Ascending aorta (tissue), 2 donors: ENCODE results near the gene ODAPH. TPM values are rescaled to one million over a fixed set of nuclear protein-coding genes. Genes with fewer than 3 reads are reported as not detected.

ENCODE experiments used
- DNase-seq, 2 donors: peaks; one replicate each; pipeline ENCODE4 v3.0.0-alpha.2; 2019; ENCODE audit warnings: low spot score in 2 of 2
- H3K27ac ChIP-seq, 2 donors: fragments of 200-600 bp; sonication (generic); one replicate each; pipeline ENCODE4 v1.5.1; 2016 to 2017; ENCODE audit warnings: mild to moderate bottlenecking in 1 of 2
- H3K27me3 ChIP-seq: fragments of 200-600 bp; sonication (generic); one replicate; pipeline ENCODE4 v1.5.1; 2017
- H3K36me3 ChIP-seq, 2 donors: fragments of 200-600 bp; sonication (generic); one replicate each; pipeline ENCODE4 v1.5.1; 2016
- H3K4me1 ChIP-seq, 2 donors: fragments of 200-600 bp; sonication (generic); one replicate each; pipeline ENCODE4 v1.5.1; 2016 to 2017; ENCODE audit warnings: mild to moderate bottlenecking in 1 of 2
- H3K4me3 ChIP-seq, 2 donors: fragments of 200-600 bp; sonication (generic); one replicate each; pipeline ENCODE4 v1.5.1; 2016 to 2017; ENCODE audit warnings: mild to moderate bottlenecking in 1 of 2
- H3K9me3 ChIP-seq, 2 donors: fragments of 200-600 bp; sonication (generic); one replicate each; pipeline ENCODE4 v1.5.1; 2016
- intact Hi-C: fragments of 100-400 bp; cut with DNase I; formaldehyde crosslinking; loops from one replicate; pipeline ENCODE4 v1.15.1; 2023
- total RNA-seq: library from RNA; depleted of rRNA; stranded (reverse); fragments of >200 nt; gene quantifications from one replicate; pipeline ENCODE4 v1.1.0, GENCODE V29; 2016
- TF ChIP-seq, protein P1 (sequence below), 3 experiments: fragments of 200-600 bp in 2 of 3; fragments of 450-650 bp in 1 of 3; sonication (generic) in 2 of 3; IDR thresholded peaks; one replicate each; pipeline ENCODE4 v1.5.1; 2016 to 2019; ENCODE audit warnings: antibody characterized with exemption in 3 of 3, mild to moderate bottlenecking in 1 of 3, moderate library complexity in 1 of 3

ODAPH gene
- total RNA-seq, 1 donor from 2014 or later, result not detected

DNA sequence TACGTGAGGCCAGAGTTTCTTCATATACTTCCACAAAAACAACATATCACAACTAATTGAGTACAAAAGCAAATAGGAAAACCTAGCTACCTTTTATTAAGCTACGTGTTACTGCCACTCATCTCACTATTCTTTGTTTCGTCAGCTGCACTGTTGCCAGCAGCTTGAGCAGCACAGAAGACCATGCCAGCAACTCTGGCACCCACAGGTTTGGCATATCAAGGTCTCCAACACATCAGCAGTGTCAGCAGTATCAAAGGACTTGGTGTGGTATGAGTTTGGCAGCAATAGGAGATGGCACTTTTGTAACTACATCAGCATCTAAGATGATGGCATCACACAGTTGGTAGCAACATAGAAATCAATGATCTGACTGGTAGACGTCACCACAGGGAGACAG, 43.8 kb downstream of the ODAPH start:
- Histone ChIP-seq H3K4me1 (no peaks in the 10 kb centered on the region), H3K9me3 (no peaks in the 10 kb centered on the region), H3K27ac (no peak overlapping the region), H3K36me3 (peaks cover 4 to 6% of the 10 kb centered on the region in 2 donors), H3K4me3 (no peak overlapping the region), H3K27me3 (no peaks in the 10 kb centered on the region)
- TF ChIP-seq, protein P1, sequence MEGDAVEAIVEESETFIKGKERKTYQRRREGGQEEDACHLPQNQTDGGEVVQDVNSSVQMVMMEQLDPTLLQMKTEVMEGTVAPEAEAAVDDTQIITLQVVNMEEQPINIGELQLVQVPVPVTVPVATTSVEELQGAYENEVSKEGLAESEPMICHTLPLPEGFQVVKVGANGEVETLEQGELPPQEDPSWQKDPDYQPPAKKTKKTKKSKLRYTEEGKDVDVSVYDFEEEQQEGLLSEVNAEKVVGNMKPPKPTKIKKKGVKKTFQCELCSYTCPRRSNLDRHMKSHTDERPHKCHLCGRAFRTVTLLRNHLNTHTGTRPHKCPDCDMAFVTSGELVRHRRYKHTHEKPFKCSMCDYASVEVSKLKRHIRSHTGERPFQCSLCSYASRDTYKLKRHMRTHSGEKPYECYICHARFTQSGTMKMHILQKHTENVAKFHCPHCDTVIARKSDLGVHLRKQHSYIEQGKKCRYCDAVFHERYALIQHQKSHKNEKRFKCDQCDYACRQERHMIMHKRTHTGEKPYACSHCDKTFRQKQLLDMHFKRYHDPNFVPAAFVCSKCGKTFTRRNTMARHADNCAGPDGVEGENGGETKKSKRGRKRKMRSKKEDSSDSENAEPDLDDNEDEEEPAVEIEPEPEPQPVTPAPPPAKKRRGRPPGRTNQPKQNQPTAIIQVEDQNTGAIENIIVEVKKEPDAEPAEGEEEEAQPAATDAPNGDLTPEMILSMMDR (IDR thresholded peaks at IDR 0.05), result no peak
- intact Hi-C loops, result no loop called here
- no peak for DNase-seq

DNA sequence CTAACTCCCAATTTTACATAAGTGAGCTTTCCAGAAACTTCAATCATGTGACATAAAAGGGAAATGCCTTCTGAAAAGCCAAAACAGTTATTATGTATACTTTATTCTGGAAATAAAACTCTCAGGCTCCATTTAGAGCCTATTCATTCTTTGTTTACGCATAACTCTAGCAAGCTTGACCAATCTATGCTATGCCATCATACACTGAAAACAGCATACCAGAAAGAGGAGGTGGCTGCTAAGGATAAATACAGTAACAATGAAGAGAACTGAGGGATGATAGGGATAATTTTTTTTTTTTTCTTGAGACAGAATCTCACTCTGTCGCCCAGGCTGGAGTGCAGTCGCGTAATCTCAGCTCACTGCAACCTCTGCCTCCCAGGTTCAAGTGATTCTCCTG, 50.1 kb downstream of the ODAPH start:
- Histone ChIP-seq H3K36me3 (no peaks in the 10 kb centered on the region), H3K4me3 (no peak overlapping the region), H3K9me3 (no peaks in the 10 kb centered on the region), H3K27me3 (no peaks in the 10 kb centered on the region), H3K4me1 (no peaks in the 10 kb centered on the region), H3K27ac (no peak overlapping the region)
- TF ChIP-seq, protein P1 (IDR thresholded peaks at IDR 0.05), result no peak
- intact Hi-C loops, result no loop called here
- no peak for DNase-seq

DNA sequence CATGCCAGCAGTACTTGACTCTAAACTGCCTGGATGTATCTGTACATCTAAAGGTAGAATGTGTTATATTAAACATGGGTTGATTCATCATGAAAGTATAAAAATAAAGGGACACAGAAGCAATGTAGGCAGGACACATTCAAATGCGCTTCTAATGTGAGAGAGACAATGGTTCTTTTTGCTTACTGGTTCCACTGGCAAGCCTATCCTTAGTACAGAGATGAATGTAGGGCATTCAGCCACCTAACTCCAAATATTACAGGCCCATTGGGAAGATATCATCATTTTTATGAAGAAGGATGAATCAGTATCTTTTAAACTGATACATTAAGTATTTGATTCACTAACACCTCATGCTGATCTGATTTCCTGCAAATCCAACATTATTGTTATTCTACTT, 56.4 kb downstream of the ODAPH start:
- TF ChIP-seq, protein P1 (IDR thresholded peaks at IDR 0.05), result no peak
- H3K36me3 ChIP-seq, result no peaks in the 10 kb centered on the region
- H3K9me3 ChIP-seq, result no peaks in the 10 kb centered on the region
- no peak for DNase-seq
- no peaks in the 10 kb centered on the region for H3K4me1 ChIP-seq
- H3K27me3 ChIP-seq, result no peaks in the 10 kb centered on the region
- H3K4me3 ChIP-seq, result no peak overlapping the region
- intact Hi-C loops, result no loop called here
- H3K27ac ChIP-seq, result no peak overlapping the region

Other genes with a start within 250 kb of the ODAPH start
- gene RCHY1, start 41.7 kb upstream of the ODAPH start, total RNA-seq, result 16.2 TPM
- 2.4 TPM for gene THAP6, start 41.6 kb upstream of the ODAPH start, total RNA-seq
- not detected for gene CDKL2, start 74.5 kb downstream of the ODAPH start, total RNA-seq
- gene G3BP2, start 117.3 kb downstream of the ODAPH start, total RNA-seq, result 88.9 TPM
- 25.5 TPM for gene USO1, start 168.5 kb downstream of the ODAPH start, total RNA-seq